ENCODE data around the gene KAT6B.
"Not testable (repeated sequence)": the region's sequence is repeated elsewhere in the genome, so short reads cannot be mapped to it uniquely, and the experiment has no call there.

Gene KAT6B

DNA sequence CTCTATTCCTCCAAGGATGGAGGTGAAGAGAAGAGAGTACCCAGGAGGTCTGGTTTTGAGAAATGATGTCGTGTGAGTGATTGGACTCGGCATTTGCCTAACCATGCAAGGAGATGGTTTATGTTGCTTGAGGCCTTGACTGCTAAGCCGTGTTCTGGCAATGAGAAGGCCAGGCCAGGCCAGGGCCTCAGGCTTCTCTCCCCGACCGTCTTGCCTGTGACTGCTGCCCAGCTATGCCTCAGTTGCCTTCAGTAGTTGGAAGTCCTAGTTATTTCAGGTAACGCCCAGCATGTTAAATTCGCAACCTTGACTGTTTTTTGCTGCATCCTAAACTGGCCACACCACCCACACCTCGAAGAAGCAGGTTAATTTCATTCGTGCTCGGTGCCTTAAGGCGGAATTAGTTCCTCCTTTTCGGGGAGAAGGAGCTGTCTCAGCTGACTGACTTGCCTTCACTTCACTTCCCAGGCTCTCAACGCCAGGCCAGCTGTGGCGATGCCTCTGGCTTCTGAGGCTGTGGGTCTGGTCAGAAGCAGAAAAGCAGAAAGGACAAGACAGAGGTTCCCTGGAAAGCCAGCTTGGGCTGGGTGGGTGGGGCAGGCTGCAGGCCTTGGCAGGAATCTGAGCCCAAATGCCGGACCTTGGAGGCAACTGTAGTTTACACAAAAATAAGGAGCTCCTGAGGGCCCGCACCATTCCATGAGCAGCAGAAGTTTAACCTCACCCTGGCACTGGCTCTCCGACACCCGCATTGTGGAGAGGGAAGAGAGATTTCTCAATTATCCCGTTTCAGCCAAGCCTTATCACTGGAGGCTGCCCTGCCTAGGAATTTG lies 223.1 kb downstream of the KAT6B start:
- no peak for DNase-seq

DNA sequence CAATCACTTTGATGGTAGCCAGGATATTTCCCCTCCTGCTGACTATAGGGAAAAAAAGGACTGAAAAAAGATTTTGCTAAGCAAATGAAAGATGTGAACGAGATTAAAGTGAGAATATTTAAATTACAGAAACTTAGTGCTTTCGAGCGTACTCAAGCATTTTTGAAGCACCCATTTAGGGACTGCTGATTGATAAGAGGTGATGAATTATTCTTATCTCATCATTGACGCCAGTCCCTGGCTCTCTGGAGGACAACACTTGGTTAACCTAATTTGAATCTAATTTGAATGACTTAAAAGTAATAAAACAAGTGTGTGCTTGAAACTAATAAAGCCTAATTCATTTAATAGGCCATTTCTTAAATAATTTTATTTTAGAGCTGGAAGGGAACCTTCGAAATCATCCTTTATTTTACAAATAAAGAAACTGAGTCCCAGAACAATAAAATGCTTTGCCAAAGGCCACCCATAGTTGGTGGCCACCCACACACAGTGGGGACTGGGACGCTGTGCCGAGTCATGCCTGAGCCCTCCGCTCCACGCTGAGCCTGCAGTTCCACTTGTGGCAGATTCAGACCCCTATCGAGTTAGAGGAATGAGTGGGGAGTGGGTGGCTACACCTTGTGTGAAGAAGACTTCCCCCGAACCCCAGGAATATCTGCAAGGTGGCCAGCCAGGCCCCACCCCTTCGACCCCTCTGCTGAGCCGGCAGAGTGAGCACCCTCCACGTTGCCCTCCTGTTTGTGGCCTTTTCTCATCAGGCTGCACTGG lies 223.9 kb downstream of the KAT6B start:
- no peak for DNase-seq

DNA sequence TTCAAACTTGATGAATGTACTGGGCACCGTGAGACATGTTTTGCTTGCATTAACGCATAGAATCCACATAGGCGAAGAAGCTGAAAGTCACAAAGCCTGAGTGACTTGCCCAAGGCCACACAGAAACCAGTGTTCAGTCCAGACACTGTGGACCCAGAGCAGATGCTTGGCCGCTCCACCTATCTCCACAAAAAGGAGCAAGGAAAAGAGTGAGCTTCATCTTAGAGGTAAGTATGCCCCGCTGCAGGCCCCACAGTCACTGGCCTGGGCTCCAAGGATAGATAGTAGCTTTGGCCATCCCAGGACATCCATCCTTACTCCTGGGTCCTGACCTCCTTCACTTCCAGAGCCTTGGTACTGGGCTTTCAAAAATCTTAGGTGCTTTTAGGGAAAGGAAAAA lies 224.9 kb downstream of the KAT6B start:
- DNase-seq: no peak

DNA sequence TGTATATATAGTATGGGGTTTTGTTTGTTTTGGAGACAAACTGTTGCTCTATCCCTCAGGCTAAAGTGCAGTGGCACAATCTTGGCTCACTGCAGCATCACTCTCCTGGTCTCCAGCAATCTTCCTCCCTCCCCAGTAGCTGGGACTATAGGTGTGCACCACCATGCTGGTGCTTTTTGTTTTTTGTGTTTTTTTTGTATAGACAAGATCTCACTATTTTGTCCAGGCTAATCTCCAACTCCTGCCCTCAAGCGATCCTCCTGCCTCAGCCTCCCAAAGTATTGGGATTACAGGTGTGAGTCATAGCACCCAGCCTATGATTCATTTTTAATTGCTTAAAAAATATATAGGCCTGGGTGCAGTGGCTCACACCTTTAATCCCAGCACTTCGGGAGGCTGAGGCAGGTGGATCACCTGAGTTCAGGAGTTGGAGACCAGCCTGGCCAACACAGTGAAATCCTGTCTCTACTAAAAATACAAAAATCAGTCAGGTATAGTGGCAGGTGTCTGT lies 229.6 kb downstream of the KAT6B start:
- DNase-seq: not testable (repeated sequence)

DNA sequence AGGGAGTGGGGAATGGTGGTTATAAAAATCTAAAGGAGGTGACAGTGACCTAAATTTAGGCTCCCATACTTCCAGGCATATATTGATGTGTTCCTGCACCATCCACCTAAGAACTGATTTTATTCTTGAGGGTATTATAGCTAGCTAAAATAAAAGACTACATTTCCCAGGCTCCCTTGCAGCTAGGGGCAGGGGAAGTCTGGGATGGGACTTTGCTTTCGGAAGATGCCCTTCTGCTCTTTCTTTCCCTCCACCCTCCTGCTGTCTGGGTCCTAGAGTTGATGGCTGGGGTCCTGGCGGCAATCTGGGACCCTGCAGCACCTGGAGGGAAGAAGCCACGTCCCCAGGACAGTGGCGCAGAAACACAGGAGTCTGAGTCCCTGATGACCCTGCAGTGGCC lies 231.3 kb downstream of the KAT6B start:
- DNase-seq: no peak

DNA sequence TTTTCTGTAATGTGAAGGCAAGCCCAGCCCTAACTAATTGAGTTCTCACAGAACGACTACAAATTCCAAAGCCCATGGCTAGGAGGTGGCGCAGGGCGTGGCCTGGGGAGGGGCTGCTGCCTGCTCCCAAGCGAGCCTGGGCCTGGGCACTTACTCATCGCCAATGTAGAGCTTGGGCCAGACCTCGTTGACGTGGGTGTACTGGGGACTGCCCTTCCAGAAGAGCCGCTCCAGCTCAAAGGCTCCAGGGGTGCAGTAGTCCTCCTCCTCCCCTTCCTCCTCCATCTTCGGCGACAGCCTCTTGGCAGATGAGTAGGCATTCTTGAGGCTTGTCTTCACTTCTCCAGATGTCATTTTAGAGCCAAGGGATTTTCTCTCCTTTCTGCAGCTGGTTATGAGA lies 231.8 kb downstream of the KAT6B start:
- DNase-seq: no peak

DNA sequence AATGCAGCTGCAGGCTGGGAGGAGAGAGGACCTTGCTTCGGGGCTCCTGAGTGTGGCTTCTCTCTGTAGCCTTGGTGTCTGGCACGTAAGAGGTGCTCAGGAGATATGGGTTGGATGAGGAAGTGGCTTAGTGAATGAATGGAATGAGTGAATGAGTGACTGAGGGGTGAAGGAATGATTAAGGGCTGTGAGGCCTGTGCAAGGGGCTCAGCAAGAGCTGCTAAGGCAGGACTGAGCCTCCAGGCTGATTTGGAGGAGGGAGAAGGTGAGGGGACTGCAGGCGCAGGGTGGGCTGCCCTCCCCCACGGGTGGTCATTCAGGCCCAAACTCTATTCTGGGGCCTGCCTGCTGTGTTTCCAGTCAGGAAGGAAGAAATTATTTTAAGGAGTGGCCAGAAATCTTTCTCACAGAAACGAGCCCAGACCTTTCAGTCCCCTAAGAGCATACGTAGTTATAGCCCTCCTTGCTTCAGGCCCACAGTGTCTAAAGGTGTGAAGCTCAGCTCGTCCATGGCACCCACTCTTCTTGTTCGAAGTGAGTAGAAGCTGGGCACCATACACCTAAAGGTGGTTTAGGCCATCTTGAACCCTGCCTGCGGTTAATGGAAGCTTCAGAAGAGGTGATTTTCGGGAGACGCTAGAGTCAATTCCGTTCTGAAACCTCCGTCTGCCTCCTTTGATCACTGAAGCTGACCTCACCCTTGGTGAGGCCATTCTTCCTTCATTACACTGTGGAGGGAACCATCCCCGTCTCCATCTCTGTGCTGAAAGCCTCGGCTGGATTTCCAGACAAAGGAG lies 235.5 kb downstream of the KAT6B start:
- no peak for DNase-seq

DNA sequence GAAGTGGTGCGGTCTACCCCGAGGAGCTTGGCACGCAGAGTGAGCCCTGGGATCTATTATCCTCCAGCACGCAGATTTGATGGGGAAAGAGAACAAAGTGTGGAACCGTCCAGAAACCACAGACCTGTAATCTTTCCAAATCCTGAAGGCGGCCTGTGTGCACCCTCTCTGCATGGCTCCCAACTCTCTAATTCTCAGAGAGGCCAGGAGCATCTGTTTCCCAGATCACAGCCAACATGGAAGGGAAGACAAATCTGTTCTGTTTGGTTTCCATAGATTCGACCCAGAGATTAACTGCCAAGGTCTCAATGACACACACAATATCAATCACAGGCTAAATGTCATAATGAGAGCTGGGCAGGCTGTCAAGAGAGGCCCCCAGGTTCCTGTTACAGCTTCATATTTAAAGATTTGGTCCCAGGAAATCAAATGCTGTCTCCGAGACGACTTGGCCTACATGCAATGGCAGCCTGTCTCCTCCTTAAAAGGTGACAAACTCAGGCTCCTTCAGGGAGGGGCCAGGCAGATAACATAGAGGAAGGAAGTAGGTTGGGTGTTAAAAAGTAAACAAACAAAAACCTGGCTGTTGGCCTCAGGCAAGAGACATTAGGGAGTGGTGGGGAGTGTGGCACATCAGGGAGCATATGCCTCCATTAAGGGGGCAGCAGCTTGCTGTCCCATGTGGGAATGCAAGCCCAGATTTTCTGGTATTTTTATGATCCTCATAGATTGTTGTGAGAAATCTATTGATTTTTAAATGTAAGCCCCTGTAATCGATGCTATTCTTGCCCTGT lies 236.3 kb downstream of the KAT6B start:
- DNase-seq: no peak

DNA sequence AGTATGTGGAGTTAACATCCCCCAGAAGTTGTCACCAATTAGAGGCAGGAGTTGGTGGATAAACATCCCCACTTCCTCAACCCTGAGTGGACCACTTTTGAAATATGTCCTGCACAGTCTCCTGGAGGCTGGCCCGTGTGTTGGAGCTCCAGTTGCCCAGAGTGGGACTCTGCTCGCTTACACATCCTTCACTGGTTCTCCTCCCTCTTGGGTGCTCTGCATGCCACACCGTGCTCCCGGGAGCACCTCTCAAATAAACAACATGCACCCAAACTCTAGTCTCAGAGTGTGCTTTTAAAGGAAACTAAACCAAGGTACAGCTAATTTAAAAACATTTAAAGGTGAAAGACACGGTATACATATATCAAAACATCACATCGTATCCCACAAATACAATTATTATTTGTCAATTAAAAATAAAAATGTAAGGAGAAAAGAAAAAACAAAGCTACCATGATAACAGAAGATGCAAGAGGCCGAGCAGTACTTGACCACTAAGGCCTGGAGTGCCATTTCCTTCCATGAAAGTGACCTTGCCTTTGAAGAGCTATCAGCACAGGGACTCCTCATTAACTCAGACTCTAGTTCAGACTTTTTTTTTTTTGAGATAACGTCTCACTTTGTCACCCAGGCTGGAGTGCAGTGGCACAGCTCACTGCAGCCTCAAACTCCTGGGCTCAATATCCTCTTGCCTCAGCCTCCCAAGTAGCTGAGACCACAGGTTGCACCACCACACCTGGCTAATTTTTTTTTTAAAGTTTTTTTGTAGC lies 237.2 kb downstream of the KAT6B start:
- no peak for DNase-seq

DNA sequence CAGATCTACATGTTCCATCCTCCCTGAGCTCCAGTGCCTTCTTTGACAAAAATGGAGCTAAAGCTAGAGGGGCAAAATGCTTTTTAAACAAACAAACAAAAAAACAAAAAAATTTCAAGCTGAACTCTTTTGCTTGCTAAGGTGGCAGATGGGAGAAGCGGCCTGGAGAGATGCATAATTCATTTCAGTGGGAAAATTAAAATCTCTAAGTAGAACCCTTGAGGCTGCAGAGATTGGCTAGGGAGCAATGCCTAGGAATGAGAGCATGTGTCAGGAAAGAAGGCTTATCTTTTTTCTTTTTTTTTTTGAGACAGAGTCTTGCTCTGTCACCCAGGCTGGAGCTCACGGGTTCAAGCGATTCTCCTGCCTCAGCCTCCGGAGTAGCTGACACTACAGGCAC lies 238.7 kb downstream of the KAT6B start:
- no peak for DNase-seq

DNA sequence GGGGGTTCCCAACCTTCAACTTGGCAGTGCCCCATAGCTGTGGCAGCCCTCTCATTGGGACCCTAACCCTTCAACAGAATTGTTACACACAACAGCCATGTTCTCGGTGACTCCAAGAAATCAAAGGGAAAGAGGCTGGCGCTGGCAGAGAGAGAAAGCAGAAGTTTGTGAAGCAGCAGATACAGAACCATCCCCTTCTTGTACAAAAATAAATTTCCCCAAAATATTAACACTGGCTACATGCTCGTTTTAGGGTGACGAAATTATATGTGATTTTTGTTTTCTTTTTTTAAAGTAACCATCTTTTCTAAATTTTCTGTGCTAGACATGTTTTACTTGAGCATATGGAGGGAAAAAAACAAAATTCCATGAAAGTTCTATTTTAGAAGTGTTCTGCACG lies 239.9 kb downstream of the KAT6B start:
- DNase-seq: no peak

DNA sequence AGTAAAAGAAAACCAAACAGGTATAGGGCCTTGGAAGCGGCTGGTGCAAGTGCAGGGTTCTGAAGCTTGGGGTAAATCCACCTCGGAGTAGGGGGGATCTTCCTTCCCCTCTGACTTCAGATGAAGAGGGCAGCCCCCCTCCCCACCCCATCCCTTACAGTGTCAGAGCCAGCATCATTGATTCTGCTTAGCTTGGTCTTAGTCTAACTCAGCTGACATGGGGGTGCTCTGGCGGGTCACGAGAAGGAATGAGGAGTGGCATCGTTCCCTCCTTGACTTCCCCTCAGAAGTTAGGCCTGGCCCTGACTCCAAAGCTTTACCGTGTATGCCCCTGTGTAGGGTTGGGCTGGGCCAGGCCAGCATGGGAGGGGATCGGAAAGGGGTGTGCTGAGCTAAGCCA lies 240.9 kb downstream of the KAT6B start:
- no peak for DNase-seq

DNA sequence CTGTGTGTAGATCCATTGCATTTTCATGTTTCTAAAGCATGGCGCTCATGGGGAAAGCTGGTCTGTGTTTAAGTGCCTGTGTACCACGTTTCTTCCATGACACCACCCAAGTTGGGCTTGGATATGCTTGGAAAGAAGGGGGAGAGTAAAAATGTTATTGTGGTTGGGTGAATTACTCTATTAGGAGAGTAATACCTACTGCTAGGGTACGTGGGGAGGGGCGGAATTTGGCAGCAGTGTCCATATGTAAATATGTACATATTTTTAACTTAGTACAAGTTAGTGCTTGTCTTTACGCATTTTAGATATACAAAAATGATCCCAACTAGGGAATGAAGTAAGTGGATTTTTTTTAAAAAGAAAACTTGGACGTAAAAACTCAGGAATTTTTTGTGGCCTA lies 242.1 kb downstream of the KAT6B start:
- DNase-seq: no peak

DNA sequence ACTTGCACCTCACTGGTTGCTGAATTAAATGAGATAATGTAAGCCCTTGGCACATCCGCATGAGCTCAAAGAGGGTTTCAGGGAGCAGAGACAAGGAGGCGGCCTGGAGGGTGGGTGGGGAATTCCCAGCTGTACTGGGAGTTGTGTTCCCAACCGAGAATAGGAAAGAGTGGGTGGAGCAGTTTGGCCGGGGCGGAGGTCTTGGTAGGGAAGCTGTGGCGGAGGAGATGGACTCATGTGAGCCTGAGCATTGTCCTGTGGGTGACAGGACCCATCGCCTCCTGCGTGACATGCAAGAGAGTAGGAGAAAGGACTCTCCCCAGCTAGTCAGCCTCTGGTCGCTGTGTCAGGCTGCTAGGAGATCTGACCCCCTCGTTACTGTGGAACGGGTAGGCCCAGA lies 244.1 kb downstream of the KAT6B start:
- DNase-seq: no peak

DNA sequence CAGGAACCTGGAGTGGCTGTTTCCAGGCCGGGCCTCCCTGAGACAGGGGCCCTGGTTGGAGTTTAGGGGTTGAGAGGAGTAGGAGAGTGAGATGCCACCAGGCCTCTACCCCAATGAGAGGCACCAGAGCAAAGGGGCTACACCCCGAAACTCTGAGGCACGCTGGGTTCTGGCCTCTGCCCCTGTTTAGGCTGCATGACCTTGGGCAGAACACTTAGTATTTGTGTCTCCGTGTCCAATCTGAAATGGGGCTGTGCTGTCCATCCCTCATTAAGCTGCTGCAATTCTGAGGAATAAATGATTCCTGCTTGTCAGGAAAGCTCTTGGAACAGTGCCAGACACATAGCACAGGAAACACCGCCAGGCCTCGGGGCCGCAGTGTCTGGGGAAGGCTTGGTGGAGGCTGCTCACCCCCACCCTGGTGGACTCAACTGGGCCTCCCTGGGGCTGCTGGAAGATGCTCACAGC lies 244.6 kb downstream of the KAT6B start:
- DNase-seq: no peak

DNA sequence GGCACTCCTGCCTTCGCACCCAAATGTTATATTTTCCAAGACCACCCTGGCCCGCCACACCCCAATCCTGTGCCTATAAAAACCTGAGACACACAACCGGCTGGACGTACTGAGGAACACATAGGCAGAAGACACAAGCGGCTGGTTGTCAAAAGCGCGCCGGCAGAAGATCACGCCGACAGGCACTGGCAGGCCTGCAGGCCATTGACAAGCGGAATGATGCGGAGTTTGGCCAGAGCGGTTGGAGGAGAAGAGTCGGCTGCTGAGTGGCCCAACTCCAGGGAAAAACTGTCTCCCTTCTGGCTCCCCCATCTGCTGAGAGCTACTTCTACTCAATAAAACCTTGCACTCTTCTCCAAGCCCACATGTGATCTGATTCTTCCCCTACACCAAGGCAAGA lies 245.4 kb downstream of the KAT6B start:
- no peak for DNase-seq

DNA sequence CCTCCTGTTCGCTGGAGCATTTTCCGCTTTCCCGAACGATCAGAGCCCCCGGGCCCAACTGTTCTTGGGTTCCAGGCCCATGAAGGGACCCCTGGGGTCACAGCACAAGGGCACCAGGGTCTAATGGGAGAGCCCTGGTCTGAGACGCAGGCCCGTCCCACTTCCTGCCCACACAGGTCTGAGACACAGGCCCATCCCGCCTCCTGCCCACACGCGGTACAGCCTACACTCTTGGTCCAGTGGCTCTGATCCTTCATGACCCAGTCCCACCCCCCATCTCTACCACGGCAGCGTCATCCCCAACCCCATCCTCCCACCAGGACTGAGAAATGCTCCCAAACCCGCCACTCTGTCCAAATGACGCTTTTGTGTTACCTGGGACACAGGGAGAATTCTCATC lies 246.3 kb downstream of the KAT6B start:
- no peak for DNase-seq

DNA sequence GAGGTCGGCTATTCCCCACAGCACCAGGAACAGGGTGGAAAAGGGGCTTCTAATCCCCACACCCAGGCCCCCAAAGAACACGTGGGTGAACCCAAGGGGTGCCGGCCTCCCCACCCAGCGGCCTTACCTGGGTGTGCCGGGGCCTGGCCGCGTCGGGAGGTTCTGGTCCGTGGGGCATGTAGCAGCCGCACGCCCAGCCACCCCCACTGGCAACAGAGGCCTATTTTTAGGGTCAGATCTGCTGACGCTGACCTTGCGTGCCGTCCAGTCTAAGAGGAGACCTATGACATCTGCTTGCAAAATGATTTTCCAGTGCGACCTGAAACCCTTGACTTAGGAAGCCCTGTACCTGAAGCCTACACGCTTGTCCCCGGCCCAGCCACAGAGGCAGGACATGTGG lies 247.0 kb downstream of the KAT6B start:
- DNase-seq: no peak

DNA sequence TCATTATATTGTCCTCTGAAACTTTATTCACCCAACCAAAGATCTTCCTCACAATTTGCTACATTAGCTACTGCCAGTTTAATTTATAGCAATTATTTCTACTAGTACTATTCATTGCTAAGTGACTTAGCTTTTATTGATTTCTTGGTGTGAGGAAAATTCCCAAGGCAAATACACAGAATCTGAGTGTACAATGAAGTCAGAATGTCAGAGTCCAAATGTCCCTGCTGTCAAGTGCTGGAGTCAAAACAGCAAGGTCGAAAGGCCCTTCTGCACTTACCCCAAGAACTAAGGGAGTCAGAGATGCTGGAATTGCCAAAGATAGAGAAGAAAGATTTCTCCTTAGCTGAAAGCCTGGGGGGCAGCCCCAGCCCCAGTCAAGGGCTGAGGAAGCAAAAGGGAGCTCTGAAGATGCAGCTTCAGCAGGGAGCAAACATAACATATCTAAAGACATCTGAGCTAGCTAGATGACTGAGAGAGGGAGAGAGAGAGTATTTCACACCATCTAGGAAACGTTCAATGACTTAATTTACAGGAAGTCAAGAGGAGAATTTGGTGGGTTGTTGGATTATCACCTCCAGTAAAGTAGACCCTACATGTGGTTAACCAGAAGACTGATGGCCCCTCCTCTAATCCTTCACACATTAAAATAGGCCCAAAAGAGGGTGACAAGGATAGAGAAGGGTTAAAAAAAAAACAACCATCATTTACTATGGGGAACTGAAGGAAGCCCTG lies 248.5 kb downstream of the KAT6B start:
- DNase-seq: no peak

DNA sequence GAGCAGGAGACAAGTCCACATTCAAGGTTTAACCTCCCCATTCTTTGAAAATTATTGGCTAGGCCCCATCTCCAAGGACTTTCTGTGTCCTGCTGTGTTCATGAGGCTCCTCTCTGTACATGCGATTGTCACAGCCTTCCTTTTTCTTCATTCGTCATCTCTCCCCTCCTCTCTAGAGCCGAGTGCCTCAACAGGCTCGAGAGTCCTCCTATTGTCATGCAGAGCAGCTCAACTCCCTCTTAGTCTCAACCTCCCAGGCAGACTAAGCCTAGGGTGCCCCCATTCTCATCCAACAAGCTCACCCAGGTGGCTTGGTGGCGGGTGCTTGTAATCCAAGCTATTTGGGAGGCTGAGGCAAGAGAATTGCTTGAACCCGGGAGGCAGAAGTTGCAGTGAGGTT lies 249.9 kb downstream of the KAT6B start:
- no peak for DNase-seq
